Neural progenitor cell (in vitro differentiated cells): ENCODE results near the gene PDSS1.

Experiments
- CTCF ChIP-seq: fragments of 200-600 bp; sonication (generic); IDR thresholded peaks from 2 replicates; pipeline ENCODE4 v1.5.1; 2017; ENCODE audit warnings: antibody characterized with exemption, mild to moderate bottlenecking
- EZH2phosphoT487 ChIP-seq: fragments of 200-600 bp; sonication (generic); IDR thresholded peaks from 2 replicates; pipeline ENCODE4 v1.6.1; 2017; ENCODE audit warnings: antibody characterized with exemption

GRCh38 chr10:26776258-26776657 lies 78.8 kb downstream of the PDSS1 start:
- TF ChIP-seq CTCF, result no peak
- no peak for TF ChIP-seq EZH2phosphoT487
